GM12878 (cell line): ENCODE measurements around the gene JAG1.

Source experiments
- BCL11A ChIP-seq: IDR thresholded peaks from 2 replicates; pipeline ENCODE4 v1.6.1; 2011; ENCODE audit warnings: low read depth, low read length
- BCL3 ChIP-seq: IDR thresholded peaks from 2 replicates; pipeline ENCODE4 v1.6.1; 2011; ENCODE audit warnings: borderline replicate concordance, low read depth, mild to moderate bottlenecking, moderate library complexity, low read length; ENCODE audit not compliant: insufficient read depth, poor library complexity, severe bottlenecking
- BRCA1 ChIP-seq: IDR thresholded peaks from 2 replicates; pipeline ENCODE4 v1.6.1; 2011; ENCODE audit warnings: low read depth, low read length, improper control_type of control experiment
- CTCF ChIP-seq, 3 experiments: IDR thresholded peaks in 2 of 3; conservative IDR thresholded peaks in 1 of 3; 2 replicates each; pipeline ENCODE4 v1.5.1; 2011; ENCODE audit warnings: low read depth in 3 of 3, low read length in 3 of 3, mild to moderate bottlenecking in 3 of 3, control low read depth in 2 of 3, moderate library complexity in 2 of 3, inconsistent platforms in 1 of 3, mixed read lengths in 1 of 3; ENCODE audit not compliant: control insufficient read depth in 2 of 3, insufficient read depth in 1 of 3; ENCODE audit errors: extremely low read depth in 1 of 3
- EGR1 ChIP-seq, 2 experiments: IDR thresholded peaks; 1 replicate in 1 of 2; 2 replicates in 1 of 2; pipeline ENCODE4 v1.6.1; 2011 to 2012; ENCODE audit warnings: low read depth in 2 of 2, low read length in 2 of 2, borderline replicate concordance in 1 of 2, mild to moderate bottlenecking in 1 of 2, moderate library complexity in 1 of 2
- EZH2 ChIP-seq: IDR thresholded peaks from 2 replicates; pipeline ENCODE4 v1.6.1; 2012; ENCODE audit warnings: low read depth, mild to moderate bottlenecking, control low read depth, inconsistent platforms, low read length, borderline replicate concordance; ENCODE audit not compliant: control insufficient read depth
- IRF3 ChIP-seq: fragments of 450-650 bp; IDR thresholded peaks from 2 replicates; pipeline ENCODE4 v1.6.1; 2014; ENCODE audit warnings: mild to moderate bottlenecking
- MTA3 ChIP-seq: IDR thresholded peaks from 2 replicates; pipeline ENCODE4 v1.6.1; 2012; ENCODE audit warnings: low read length, inconsistent platforms, borderline replicate concordance
- MXI1 ChIP-seq: fragments of 150-350 bp; IDR thresholded peaks from 2 replicates; pipeline ENCODE4 v1.6.1; 2011; ENCODE audit warnings: low read depth, mild to moderate bottlenecking, inconsistent platforms, low read length, improper control_type of control experiment
- RFX5 ChIP-seq: IDR thresholded peaks from 2 replicates; pipeline ENCODE4 v1.6.1; 2011; ENCODE audit warnings: low read depth, low read length, improper control_type of control experiment
- TAF1 ChIP-seq: IDR thresholded peaks from 2 replicates; pipeline ENCODE4 v1.6.1; 2011; ENCODE audit warnings: mild to moderate bottlenecking, low read depth, low read length, borderline replicate concordance
- TCF7 ChIP-seq: IDR thresholded peaks from 2 replicates; pipeline ENCODE4 v1.6.1; 2014; ENCODE audit warnings: antibody characterized with exemption, borderline replicate concordance

- no peak for TF ChIP-seq BCL3
- no peak for TF ChIP-seq CTCF (IDR thresholded peaks at IDR 0.05 in 2 of 3, conservative IDR thresholded peaks at IDR 0.05 in 1 of 3; ENCODE audit: control insufficient read depth in 2 of 3, extremely low read depth in 1 of 3, insufficient read depth in 1 of 3, low read depth in 3 of 3, low read length in 3 of 3)
- no peak for TF ChIP-seq RFX5
- no peak for TF ChIP-seq BCL11A
- no peak for TF ChIP-seq MTA3
- TF ChIP-seq TCF7: no peak
- TF ChIP-seq IRF3: no peak
- no peak for TF ChIP-seq TAF1
- no peak for TF ChIP-seq MXI1
- no peak for TF ChIP-seq EGR1 (IDR thresholded peaks at IDR 0.05; ENCODE audit: borderline replicate concordance in 1 of 2, low read depth in 2 of 2, low read length in 2 of 2)
- TF ChIP-seq EZH2: no peak
- TF ChIP-seq BRCA1: no peak
These were observed 25.9 kb downstream of the JAG1 start for GRCh38 chr20:10647909-10648308.
